Ecto neural progenitor cell (in vitro differentiated cells): ENCODE data around the gene RABGAP1L.
"Not testable (repeated sequence)": the region's sequence is repeated elsewhere in the genome, so short reads cannot be mapped to it uniquely, and the experiment has no call there.

Experiments
- DNase-seq: peaks from one replicate; pipeline ENCODE4 v3.0.0-alpha.2; 2018; ENCODE audit warnings: low spot score

The RABGAP1L gene

DNA sequence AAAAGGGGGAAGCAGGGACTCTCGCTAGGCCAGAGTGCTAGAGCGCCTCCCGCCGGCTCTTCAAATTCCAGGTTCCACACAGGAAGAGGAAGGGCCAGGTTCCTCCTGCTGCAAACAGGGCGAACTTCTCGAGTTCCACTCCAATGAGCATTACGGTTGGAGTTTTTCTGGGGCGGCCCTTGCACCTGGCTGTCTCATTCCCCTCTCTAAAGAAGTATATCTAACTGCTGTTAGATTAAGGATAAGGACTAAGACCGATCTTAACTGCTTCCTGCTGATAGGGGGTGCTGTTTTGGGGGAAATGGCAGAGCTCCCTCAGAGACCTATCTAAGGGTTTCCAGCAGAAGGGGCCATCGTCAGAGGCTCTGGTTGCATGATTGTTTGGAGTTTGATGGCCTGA is 138.0 kb downstream of the RABGAP1L start:
- no peak for DNase-seq

DNA sequence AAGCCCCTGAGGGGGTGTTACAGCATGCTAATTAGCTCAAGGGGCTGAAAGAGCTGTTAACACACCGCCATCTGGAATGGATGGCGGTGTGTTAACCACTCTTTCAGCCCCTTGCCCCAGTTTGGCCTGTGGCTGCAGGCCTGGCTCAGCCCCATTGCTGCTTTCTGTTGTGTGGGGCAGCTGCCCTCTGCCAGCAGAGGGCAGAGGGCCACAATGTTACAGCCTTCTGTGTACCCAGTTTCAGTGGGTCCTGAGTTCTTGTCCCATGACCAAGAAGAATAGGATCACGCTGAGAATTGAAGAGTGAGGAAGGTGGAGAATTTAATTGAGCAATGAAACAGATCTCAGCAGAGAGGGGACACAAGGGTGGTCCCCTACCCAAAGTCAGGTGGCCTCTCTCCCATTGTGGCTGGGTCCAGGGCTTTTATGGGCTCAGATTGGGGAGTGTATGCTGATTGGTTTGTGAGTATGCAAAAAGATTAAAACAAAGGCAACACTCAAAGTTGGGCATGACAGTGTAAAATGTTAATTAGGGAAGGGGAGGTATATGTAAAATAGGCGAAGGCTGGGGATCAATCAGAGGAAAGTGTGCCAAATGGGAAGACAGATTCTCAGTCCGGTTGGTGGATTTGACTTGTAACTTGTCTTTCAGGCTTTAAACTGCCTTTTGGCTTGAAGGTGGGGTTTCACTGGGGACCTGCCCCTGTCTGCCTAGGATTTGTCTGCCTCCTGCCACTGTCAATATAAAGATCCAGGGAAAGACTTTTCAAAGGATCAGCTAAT is 142.2 kb downstream of the RABGAP1L start:
- DNase-seq = no peak

DNA sequence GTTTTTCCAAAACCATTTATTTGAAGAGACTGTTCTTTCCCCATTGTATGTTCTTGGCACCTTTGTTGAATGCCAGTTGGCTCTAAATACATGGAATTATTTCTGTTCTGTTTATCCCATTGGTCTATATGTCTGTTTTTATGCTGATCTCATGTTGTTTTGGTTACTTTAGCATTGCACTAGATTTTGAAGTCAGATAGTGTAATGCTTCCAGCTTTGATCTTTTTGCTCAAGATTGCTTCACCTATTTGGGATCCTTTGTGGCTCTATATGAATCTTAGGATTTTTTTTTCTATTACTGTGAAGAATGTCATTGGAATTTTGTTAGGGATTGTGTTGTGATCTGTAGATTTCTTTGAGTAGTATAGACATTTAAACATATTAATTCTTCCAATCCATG is 149.3 kb downstream of the RABGAP1L start:
- no peak for DNase-seq

DNA sequence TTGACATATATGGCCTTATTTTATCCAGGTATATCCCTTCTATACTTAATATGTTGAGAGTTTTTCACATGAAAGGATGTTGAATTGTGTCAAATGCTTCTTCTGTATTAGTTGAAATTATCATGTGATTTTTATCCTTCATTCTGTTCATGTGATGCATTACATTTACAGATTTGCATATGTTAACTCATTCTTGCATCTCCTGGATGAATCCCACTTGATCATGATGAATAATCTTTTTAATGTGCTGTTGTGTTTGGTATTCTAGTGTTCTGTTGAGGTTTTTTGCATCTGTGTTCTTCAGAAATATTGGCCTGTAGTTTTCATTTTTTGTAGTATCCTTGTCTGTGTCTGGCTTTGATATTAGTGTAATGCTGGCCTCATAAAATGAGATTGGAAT is 150.2 kb downstream of the RABGAP1L start:
- DNase-seq = no peak

DNA sequence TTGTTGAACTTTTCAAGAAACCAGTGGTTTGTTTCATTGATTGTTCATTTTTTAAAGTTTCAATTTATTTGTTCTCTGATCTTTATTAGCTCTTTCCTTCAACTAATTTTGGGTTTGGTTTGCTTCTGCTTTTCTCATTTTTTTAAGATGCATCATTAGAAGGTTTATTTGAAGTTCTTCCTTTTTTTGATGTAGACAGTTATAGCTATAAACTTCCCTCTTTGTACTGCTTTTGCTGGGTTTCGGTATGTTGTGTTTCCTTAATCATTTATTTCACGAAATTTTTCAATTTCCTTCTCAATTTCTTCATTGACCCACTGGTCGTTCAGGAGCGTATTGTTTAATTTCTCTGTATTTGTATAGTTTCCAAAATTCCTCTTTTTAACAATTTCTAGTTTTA is 155.1 kb downstream of the RABGAP1L start:
- no peak for DNase-seq

DNA sequence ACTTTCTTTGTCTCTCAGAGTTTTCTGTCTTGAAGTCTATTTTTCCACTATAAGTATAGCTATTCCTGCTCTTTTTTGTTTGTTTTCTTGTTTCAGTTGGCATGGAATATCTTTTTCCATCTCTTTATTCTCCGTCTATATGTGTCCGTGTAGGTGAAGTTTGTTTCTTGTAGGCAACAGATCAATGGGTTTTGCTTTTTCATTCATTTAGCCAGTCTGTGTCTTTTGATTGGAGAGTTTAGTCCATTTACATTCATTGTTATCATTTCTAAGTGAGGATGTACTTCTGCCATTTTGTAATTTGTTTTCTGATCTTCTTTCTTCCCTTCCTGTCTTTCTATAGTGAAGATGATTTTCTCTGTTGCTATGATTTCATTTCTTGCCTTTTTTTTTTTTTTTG is 155.9 kb downstream of the RABGAP1L start:
- no peak for DNase-seq

DNA sequence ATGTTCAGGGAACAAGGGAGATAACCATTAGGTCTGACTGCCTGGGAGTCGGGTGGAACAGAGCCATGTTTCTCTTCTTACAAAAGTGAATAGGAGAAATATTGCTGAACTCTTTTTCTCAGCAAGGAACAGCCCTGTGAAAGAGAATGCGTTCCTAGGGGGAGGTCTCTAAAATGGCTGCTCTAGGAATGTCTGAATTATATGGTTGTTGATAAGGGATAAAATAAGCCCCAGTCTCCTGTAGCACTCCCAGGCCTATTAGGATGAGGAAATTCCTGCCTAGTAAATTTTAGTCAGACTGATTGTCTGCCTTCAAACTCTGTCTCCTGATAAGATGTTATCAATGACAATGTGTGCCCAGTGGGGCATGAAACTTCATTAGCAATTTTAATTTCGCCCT is 161.6 kb downstream of the RABGAP1L start:
- DNase-seq = not testable (repeated sequence)

DNA sequence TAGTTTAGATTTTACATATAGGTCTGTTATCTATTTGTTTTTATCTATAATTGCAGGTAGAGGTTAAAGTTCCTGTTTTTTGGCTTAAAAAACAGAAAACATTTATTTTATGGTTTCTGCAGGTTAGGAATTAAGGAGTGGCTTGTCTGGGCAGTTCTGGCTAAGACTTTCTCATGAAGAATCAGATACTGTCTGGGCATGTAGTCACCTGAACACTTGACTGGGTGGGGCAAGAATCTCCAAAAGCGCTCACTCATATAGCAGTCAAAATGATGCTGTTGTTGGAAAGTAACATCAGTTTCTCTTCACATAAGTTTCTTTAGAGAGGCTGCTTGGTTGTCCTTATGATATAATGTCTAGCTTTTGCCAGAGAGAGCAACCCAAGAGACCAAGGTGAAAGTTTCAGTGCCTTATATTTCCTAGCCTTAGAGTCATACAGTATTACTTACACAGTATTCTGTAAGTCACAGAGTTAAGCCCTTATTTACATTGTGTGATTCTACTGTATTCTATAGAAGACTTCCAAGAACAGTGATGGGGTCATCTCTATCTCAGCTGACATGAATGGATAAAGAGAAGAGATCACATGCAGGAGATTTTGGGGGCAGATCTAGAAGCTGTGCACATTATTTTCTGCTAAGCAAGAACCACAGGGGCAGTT is 163.0 kb downstream of the RABGAP1L start:
- no peak for DNase-seq

DNA sequence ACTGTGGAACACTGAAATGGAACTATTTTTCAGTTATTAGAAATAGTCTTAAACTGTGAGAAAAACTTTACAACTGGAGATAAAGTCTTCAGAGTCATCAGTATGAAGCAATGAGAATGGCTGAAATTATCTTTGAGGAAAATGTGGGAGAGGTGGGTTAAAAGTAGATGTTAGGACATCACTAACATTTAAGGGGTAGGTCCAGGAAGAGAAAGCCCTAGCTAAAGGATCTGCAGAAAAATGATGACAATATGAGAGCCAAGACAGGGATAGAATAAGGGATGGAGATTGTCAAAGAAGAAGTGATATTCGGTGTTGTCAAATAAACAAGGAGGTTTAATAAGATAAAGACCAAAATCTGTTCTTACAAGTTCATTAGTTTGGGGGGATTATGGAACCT is 165.2 kb downstream of the RABGAP1L start:
- no peak for DNase-seq

DNA sequence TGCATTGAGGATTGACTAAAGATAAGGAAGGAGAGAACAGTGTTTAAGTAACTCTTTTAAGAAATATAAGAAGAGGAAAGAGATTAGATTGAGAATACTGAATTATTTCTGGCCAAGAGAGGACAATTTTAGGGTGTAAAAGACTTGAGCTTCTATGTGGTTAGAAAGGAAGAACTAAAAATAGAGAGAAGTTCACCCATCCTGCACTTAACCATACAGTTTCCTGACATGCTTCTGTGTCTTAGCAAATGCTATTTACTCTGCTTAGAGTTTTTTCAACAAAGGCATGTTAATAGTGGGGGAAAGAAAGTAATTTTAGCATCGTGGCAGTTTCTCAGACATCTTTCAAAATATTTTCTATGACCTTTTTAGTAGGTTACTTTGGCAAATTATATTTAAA is 165.6 kb downstream of the RABGAP1L start:
- no peak for DNase-seq

DNA sequence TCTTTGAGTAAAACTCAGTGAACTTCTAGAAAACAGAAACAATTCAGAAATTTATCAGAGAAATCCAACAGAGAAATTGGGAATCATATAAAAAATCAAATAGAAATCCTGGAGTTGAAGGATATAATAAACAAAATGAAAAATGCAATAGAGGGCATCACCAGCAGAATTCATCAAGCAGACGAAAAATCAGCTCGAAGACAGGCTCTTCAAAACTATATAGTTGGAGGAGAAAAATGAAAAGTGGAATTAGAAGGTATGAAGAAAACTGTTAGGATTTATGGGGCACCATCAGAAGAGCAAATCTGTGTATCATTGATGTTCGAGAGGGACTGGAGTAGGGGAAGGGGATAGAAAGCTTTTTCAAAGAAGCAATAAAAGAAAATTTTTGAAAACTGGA is 167.0 kb downstream of the RABGAP1L start:
- no peak for DNase-seq

DNA sequence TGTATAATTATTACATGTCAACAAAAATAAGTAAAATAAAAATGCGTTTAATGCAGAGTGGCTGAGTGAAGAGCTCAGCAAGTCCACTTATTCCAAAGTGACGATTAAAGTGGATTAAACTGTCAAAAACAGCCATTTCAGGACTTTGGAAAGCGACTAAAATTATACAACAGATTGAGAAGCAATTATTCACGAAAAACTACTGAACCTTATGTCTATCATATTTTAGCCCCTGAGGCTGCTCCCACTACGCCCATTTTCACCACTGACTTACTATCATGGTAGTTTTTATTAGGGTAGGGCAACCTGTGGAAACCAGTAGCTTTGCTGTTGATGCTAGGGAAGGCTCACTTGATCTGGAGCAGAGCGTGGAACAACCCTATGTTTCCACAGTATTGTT is 174.1 kb downstream of the RABGAP1L start:
- DNase-seq = no peak

DNA sequence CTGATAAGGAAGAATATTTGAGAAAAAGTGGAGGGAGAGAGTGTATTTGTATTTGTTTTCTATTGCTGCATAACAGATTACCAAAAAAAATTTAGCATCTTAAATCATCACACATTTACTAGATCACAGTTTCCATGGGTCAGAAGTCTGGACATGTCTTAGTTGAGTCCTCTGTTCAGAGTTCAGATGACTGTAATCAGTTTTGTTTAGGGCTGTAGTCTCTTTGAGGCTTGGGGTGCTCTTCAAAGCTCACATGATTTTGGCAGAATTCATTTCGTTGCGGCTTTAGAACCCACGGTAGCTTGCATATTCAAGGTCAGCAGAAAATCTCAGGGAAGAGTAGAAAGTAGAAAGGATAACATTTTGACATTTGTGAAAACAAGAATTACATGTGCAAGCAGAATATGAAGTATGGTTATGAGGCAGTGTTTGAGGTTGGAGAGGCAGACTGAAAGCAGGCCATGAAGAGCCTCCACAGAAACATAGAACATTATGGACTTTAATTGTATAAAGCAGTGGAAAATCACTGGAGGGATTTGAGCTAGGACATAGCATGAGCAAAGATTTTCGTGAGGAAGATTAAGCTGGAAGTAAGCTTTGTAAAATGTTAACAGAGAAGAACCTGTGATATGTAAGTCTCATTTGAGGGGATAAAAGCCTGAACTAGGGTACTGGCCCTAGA is 177.8 kb downstream of the RABGAP1L start:
- DNase-seq = no peak

DNA sequence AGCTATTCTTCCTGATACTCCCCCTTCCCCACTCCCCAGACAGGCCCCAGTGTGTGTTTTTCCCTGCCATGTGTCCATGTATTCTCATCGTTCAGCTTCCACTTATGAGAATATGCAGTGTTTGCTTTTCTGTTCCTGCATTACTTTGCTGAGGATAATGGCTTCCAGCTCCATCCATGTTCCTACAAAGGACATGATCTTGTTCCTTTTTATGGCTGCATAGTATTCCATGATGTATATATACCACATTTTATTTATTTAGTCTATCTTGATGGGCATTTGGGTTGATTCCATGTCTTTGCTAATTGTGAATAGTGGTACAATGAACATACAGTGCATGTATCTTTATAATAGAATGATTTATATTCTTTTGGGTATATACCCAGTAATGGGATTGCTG is 181.1 kb downstream of the RABGAP1L start:
- DNase-seq = not testable (repeated sequence)

DNA sequence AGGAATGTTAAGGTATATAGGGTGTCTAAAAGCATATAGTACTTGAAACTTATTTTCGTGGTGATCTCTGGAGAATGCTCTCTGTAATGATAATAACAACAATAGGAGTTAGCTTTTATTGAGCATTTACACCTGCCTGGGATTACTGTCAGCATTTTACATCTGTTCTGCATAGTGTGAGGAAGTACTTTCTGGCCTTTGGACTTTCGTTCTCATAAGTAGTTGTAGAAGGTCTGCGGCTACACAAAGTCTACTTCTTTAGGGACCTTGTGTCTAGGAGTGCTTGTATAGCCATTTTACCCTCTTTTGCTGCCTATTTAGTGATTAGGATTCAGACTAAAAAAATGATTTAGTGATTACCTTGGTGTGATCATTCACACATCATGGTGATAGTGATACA is 184.8 kb downstream of the RABGAP1L start:
- no peak for DNase-seq

DNA sequence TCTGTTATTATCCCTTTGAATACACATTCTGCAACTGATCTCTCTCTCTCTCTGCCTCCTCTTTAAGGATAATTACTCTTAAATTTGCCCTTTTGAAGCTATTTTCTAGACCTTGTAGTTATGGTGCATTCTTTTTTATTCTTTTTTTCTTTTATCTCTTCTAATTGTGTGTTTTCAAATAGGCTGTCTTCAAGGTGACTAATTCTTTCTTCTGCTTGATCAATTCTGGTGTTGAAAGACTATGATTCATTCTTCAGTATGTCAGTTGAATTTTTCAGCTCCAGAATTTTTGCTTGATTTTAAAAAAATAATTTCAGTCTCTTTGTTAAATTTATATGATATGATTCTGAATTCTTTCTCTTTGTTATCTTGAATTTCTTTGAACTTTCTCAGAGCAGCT is 192.8 kb downstream of the RABGAP1L start:
- DNase-seq = no peak

DNA sequence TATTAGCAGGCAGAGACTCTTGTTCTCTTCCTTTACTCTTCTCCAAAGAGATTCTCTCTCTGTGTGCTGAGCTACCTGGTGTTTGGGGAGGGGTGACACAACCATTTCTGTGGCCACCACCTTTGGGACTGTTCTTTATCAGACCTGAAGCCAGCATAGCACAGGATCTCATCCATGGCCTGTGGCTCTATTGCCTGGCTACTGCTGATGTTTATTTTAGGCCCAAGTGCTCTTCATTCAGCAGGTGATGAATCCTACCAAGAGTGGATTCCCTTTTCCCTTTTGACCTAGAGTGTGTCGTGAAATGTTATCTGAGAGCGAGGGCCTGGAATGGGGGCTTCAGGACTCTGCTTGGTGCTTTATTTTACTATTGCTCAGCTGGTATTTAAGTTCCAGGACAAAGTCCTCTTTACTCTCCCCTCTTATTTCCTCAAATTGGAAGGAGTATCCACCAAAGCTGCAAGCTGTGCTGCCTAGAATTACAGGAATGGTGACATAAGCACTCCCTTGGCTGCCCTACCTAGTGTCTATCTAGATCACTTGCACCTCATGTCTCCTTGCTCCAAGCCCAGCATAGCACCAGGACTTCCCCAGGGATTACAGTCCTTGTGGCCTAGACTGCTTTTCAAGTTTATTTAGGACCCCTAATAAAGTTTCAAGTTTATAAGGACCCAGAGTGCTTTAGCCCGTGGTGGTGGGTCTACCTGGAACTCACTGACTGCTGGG is 193.7 kb downstream of the RABGAP1L start:
- DNase-seq = no peak

DNA sequence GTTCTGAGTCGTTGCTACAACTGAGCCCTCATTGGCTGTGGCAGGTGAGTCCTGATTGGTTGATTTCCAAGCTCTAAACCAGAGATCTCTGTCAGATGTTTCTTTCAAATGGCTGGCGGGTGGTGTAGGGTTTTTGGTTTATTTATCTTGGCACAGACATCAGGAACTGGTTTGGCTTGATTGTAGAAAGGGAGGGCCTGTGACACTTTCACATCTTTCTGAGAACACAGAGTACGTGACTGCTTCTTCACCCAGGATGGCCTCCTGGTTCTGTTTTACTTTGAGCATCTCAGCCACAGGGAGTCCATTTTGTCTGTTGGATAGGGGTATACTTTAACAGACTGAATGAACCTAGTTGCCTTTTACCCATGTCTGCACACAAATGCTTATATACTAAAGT is 199.0 kb downstream of the RABGAP1L start:
- no peak for DNase-seq

DNA sequence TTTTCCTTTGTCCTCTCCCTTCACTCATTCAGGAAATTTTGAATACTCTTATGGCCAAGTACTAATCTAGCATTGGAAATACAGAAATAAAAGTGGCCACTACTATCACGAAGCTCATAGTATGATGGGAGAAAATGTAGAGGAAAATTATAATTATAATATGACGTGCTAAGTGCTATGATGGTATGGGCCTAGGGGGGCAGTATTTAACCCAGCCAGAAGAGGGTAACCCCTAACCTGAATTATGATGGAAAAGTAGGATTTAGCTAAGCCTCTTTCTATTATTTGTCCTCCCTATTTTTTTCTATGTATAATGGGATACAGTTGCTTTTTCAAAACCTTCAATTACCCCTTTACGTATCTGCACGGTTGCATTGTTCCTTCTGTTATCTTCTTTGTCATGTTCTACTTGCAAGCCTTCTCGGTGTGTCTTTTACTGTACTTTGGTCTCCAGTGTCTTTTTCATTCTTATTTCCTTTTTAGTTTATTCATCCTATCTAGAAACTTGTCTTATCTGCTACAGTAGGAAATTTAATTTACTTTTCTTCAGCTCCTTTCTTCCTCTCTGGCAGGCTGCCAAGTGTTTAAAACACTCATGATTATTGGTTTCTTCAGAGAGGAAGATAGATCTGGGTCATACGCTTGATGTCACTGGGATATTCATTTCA is 199.6 kb downstream of the RABGAP1L start:
- no peak for DNase-seq

DNA sequence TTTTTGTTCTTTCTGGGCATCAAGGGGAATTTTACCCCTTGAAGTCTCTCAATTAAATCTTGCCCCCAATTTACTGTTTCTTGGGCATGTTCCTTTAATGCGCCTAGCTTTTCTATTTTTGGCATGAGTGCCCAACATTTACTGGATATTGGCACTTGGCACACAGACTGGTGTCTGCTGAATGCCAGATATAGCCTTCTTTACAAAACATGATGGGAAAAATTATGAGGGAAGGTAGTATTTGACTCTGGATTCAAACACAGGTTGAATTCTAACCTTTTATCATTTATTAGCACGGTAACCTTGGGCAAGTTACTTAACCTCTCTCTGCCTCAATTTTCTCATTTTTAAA is 200.1 kb downstream of the RABGAP1L start:
- no peak for DNase-seq

DNA sequence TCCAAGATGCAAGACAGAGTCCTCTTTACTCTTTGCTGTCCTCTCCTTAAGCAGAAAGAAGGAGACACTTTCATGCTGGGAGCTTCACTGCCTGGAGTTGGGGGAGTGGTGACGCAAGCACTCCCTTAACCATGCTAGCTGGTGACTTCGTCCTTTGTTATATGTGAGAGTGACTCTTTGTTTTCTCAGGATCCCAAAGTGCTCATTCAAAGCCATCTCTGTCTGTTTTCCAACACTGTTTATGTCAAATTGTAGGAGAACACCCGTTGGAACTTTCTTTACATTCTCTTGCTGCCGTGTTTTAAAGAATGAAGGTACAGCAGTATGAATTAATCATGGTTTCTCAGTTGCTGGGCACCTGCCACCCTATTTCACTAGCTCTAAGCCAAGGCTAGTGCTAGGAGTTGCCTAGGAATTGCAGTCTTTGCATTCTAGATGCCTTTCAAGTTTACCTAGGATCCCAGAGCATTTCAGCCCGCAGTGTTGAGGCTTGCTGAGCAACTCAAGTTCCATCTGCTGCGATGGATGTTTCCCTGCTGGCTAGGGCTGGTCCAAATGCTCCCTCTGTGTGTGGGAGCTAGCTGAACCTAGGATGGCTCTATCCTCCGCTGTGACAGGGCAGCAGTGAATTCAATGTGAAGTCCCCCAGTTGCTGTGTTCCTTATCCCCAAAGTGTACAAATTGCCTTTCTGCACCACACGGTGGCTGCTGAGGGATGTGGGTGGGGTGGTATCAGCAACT is 205.8 kb downstream of the RABGAP1L start:
- no peak for DNase-seq
